ENCODE results near the gene HS1BP3. TPM values are rescaled to one million over a fixed set of nuclear protein-coding genes. Genes with fewer than 3 reads are reported as not detected.

The HS1BP3 gene
- total and polyA plus RNA-seq, 2 of the 13 experiments (the other 11 are each of a cell fraction or from before 2014, with no cell fraction given): 15.2 to 22.0 TPM

DNA sequence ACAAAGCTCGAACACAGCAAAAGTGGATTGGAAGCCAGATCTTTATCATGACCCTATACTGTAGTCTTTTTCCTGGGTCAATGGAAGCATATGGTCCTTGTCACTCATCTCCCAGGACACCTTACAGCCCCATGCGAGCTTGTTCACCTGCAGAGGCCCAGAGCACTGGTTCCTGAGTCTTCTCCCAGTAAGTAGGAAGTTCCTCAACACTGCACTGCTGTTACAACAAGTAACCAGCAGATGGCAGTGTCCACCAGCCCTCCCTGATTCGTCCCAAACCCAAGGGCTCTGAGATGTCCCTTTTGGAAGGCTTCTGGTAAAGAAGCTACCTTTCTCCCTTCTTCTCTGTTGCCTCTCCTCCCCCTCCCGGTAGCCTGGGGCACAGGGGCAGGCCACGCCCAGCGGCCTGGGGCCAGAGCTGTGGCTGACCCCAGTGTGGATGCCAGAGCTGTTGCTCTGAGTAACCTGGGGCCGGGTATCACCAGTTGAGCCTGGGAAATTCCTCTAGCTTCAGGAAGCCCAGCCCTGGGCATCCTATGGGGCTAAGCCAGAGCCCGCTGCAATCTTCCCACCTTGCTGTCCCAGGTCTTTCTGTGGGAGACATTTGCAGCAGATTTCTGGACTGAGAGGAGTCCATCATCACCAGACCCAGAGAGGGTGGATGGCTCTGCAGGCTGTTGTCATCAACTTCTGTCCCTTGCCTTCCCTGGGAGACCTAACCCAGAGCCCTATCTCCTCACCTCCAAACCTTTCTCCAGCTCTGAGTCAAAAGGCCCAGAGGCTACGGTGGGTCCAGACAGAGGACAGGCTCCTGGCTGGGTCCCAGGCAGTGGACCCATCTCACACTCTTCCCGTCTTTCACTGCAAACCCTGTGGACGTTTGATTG is 10.8 kb upstream of the HS1BP3 start (continued):
- TF ChIP-seq, protein P1, sequence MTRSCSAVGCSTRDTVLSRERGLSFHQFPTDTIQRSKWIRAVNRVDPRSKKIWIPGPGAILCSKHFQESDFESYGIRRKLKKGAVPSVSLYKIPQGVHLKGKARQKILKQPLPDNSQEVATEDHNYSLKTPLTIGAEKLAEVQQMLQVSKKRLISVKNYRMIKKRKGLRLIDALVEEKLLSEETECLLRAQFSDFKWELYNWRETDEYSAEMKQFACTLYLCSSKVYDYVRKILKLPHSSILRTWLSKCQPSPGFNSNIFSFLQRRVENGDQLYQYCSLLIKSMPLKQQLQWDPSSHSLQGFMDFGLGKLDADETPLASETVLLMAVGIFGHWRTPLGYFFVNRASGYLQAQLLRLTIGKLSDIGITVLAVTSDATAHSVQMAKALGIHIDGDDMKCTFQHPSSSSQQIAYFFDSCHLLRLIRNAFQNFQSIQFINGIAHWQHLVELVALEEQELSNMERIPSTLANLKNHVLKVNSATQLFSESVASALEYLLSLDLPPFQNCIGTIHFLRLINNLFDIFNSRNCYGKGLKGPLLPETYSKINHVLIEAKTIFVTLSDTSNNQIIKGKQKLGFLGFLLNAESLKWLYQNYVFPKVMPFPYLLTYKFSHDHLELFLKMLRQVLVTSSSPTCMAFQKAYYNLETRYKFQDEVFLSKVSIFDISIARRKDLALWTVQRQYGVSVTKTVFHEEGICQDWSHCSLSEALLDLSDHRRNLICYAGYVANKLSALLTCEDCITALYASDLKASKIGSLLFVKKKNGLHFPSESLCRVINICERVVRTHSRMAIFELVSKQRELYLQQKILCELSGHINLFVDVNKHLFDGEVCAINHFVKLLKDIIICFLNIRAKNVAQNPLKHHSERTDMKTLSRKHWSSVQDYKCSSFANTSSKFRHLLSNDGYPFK (CRISPR knock-in tag; IDR thresholded peaks at IDR 0.05; ENCODE audit: borderline replicate concordance): peak; percentile 27; the same call in 1 of the 2 replicates
- TF ChIP-seq, protein P2, sequence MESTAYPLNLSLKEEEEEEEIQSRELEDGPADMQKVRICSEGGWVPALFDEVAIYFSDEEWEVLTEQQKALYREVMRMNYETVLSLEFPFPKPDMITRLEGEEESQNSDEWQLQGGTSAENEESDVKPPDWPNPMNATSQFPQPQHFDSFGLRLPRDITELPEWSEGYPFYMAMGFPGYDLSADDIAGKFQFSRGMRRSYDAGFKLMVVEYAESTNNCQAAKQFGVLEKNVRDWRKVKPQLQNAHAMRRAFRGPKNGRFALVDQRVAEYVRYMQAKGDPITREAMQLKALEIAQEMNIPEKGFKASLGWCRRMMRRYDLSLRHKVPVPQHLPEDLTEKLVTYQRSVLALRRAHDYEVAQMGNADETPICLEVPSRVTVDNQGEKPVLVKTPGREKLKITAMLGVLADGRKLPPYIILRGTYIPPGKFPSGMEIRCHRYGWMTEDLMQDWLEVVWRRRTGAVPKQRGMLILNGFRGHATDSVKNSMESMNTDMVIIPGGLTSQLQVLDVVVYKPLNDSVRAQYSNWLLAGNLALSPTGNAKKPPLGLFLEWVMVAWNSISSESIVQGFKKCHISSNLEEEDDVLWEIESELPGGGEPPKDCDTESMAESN (CRISPR knock-in tag; conservative IDR thresholded peaks at IDR 0.05): 0 out of 2 replicates have a peak, but pooled peaks have one; percentile 56
- TF ChIP-seq ZNF550 (CRISPR knock-in tag; IDR thresholded peaks at IDR 0.05; ENCODE audit: borderline replicate concordance): 0 out of 2 replicates have a peak, but pooled peaks have one; percentile 82
- TF ChIP-seq, protein P3, sequence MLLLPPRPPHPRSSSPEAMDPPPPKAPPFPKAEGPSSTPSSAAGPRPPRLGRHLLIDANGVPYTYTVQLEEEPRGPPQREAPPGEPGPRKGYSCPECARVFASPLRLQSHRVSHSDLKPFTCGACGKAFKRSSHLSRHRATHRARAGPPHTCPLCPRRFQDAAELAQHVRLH (CRISPR knock-in tag; IDR thresholded peaks at IDR 0.05; ENCODE audit: borderline replicate concordance, low read depth): peak; percentile 86; the same call in 1 of the 2 replicates
- TF ChIP-seq, protein P4, sequence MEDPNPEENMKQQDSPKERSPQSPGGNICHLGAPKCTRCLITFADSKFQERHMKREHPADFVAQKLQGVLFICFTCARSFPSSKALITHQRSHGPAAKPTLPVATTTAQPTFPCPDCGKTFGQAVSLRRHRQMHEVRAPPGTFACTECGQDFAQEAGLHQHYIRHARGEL (CRISPR knock-in tag; IDR thresholded peaks at IDR 0.05): 0 out of 2 replicates have a peak, but pooled peaks have one; percentile 10
- TF ChIP-seq, protein P5, sequence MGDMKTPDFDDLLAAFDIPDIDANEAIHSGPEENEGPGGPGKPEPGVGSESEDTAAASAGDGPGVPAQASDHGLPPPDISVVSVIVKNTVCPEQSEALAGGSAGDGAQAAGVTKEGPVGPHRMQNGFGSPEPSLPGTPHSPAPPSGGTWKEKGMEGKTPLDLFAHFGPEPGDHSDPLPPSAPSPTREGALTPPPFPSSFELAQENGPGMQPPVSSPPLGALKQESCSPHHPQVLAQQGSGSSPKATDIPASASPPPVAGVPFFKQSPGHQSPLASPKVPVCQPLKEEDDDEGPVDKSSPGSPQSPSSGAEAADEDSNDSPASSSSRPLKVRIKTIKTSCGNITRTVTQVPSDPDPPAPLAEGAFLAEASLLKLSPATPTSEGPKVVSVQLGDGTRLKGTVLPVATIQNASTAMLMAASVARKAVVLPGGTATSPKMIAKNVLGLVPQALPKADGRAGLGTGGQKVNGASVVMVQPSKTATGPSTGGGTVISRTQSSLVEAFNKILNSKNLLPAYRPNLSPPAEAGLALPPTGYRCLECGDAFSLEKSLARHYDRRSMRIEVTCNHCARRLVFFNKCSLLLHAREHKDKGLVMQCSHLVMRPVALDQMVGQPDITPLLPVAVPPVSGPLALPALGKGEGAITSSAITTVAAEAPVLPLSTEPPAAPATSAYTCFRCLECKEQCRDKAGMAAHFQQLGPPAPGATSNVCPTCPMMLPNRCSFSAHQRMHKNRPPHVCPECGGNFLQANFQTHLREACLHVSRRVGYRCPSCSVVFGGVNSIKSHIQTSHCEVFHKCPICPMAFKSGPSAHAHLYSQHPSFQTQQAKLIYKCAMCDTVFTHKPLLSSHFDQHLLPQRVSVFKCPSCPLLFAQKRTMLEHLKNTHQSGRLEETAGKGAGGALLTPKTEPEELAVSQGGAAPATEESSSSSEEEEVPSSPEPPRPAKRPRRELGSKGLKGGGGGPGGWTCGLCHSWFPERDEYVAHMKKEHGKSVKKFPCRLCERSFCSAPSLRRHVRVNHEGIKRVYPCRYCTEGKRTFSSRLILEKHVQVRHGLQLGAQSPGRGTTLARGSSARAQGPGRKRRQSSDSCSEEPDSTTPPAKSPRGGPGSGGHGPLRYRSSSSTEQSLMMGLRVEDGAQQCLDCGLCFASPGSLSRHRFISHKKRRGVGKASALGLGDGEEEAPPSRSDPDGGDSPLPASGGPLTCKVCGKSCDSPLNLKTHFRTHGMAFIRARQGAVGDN (CRISPR knock-in tag; IDR thresholded peaks at IDR 0.05): peak; percentile 57; the same call in 1 of the 2 replicates

Data from HepG2 (cell line).